ENCODE measurements around the gene GFI1.
"Not testable (repeated sequence)": the region's sequence is repeated elsewhere in the genome, so short reads cannot be mapped to it uniquely, and the experiment has no call there.

Gene GFI1

DNA sequence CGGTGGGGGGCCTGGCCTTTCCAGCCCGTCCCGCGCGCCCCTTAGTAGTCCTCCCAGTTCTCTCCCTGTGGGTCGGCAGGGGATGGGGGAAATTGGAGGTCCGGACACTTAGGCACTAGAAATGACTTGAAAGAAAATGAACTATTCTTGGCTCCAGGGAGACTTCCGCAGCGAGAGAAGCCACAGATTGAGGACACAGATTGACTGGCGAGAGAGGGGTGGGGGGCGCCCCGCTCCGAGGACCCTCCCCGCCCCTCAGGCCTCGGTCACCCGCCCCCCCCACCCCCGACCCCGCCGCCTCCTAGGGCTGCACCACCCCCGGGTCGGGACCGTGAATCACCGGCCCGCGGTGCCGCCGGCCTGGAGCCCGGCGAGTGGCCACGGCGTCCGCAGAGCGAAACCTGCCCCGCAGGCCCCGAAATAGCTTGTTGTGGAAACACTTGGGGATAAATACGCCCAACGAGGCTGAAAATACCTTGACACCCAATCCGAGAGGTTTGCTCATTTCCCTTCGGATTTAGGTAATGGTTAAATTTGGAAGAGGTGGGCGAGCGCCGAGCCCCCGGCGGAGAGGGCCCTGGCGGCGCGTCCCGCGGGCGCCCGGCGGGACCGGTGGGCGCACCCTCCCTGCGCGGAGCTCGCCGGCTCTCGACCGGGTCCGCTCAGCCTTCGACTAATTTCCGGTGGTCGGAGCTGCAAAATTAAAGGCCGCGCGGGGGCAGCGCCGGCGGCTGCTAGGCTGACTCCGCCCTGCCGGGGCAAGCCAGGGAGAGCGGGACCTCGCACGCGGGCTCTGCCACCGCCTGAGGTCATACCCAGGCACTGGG, at the start of gene GFI1:
Gene GFI1 (minus strand): TSS at position 675 of the 827 bp plus-strand sequence. CDS start 3,438 bp downstream, outside the sequence.
- Histone ChIP-seq H3K9ac (ENCODE audit: low read depth in 1 of 2, low read length in 2 of 2) (peak within 1 kb of the TSS; percentile 60 to 71), H3K9me3 (ENCODE audit: control insufficient read depth in 2 of 2, low read length in 2 of 2) (no peaks in the 10 kb centered on the region), H3K4me1 (ENCODE audit: control insufficient read depth in 2 of 2, insufficient read depth in 2 of 2, low read length in 2 of 2) (peaks cover 24 to 27% of the 10 kb centered on the region in 2 donors), H3K36me3 (ENCODE audit: control insufficient read depth in 2 of 2, insufficient read depth in 2 of 2, low read length in 2 of 2) (no peaks in the 10 kb centered on the region), H3K27ac (ENCODE audit: low read depth in 2 of 2, low read length in 2 of 2) (peak within 1 kb of the TSS; percentile 61 to 83), H3K4me3 (ENCODE audit: low read length in 2 of 2) (peak within 1 kb of the TSS; percentile 64 to 76), H3K27me3 (ENCODE audit: control insufficient read depth in 2 of 2, insufficient read depth in 2 of 2, low read length in 2 of 2) (peaks cover 19 to 25% of the 10 kb centered on the region in 2 donors)

DNA sequence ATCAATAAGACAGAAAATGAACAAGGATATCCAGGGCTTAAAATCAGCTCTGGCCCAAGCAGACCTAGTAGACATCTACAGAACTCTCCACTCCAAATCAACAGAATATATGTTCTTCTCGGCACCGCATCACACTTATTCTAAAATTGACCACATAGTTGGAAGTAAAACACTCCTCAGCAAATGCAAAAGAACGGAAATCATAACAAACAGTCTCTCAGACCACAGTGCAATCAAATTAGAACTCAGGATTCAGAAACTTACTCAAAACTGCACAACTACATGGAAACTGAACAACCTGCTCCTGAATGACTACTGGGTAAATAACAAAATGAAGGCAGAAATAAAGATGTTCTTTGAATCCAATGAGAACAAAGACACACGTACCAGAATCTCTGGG, 45.6 kb upstream of the GFI1 start:
- H3K27me3 ChIP-seq (ENCODE audit: control insufficient read depth in 2 of 2, insufficient read depth in 2 of 2, low read length in 2 of 2); H3K9me3 ChIP-seq (ENCODE audit: control insufficient read depth in 2 of 2, low read length in 2 of 2); H3K9ac ChIP-seq (ENCODE audit: low read depth in 1 of 2, low read length in 2 of 2); H3K4me1 ChIP-seq (ENCODE audit: control insufficient read depth in 2 of 2, insufficient read depth in 2 of 2, low read length in 2 of 2); H3K36me3 ChIP-seq (ENCODE audit: control insufficient read depth in 2 of 2, insufficient read depth in 2 of 2, low read length in 2 of 2); H3K27ac ChIP-seq (ENCODE audit: low read depth in 2 of 2, low read length in 2 of 2); H3K4me3 ChIP-seq (ENCODE audit: low read length in 2 of 2): not testable (repeated sequence)

DNA sequence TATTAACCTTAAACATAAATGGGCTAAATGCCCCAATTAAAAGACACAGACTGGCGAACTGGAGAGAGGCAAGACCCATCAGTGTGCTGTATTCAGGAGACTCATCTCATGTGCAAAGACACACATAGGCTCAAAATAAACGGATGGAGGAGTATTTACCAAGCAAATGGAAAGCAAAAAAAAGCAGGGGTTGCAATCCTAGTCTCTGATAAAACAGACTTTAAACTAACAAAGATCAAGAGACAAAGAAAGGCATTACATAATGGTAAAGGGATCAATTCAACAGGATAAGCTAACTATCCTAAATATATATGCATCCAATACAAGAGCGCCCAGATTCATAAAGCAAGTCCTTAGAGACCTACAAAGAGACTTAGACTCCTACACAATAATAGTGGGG, 45.2 kb upstream of the GFI1 start:
- not testable (repeated sequence) for H3K9me3 ChIP-seq (ENCODE audit: control insufficient read depth in 2 of 2, low read length in 2 of 2); H3K27me3 ChIP-seq (ENCODE audit: control insufficient read depth in 2 of 2, insufficient read depth in 2 of 2, low read length in 2 of 2); H3K36me3 ChIP-seq (ENCODE audit: control insufficient read depth in 2 of 2, insufficient read depth in 2 of 2, low read length in 2 of 2); H3K4me3 ChIP-seq (ENCODE audit: low read length in 2 of 2); H3K27ac ChIP-seq (ENCODE audit: low read depth in 2 of 2, low read length in 2 of 2); H3K9ac ChIP-seq (ENCODE audit: low read depth in 1 of 2, low read length in 2 of 2); H3K4me1 ChIP-seq (ENCODE audit: control insufficient read depth in 2 of 2, insufficient read depth in 2 of 2, low read length in 2 of 2)

DNA sequence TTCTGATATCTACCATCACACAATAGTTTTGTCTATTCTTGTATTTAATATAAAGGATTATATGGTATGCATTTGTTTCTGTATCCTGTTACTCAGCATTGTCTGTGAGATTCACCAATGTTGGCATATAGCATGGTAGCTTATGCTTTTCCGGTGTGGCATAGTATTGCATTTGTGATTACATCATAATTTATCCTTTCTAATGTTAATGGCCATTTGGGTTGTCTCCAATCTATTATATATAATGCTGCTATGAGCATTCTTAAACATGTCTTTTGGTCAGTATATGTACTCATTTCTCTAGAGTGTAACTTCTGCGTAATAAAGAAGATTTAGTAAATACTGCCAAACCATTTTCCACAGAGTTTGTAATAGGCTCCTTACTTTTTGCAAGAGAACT, 40.9 kb upstream of the GFI1 start:
- Histone ChIP-seq H3K4me3 (ENCODE audit: low read length in 2 of 2) (no peak overlapping the region), H3K9ac (ENCODE audit: low read depth in 1 of 2, low read length in 2 of 2) (no peak overlapping the region), H3K27me3 (ENCODE audit: control insufficient read depth in 2 of 2, insufficient read depth in 2 of 2, low read length in 2 of 2) (no peaks in the 10 kb centered on the region), H3K9me3 (ENCODE audit: control insufficient read depth in 2 of 2, low read length in 2 of 2) (no peaks in the 10 kb centered on the region), H3K36me3 (ENCODE audit: control insufficient read depth in 2 of 2, insufficient read depth in 2 of 2, low read length in 2 of 2) (no peaks in the 10 kb centered on the region), H3K4me1 (ENCODE audit: control insufficient read depth in 2 of 2, insufficient read depth in 2 of 2, low read length in 2 of 2) (no peaks in the 10 kb centered on the region), H3K27ac (ENCODE audit: low read depth in 2 of 2, low read length in 2 of 2) (no peak overlapping the region)

DNA sequence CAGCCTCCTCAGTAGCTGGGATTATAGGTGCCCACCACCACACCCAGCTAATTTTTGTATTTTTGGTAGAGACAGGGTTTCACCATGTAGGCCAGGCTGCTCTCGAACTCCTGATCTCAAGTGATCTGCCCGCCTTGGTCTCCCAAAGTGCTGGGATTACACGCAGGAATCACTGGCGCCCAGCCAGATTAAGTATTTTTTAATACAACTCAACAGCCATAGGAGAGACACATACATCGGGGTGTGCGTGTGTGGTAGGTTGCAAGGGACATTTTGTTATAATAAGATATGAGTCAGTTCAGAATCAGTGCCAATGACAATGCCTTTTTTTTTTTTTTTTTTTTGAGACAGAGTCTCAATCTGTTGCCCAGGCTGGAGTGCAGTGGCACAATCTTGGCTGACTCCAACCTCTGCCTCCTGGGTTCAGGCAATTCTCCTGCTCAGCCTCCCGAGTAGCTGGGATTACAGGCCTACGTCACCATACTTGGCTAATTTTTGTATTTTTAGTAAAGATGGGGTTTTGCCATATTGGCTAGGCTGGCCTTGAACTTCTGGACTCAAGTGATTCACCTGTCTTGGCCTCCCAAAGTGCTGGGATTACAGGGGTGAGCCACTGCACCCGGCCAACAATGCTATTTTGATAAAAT, 38.3 kb upstream of the GFI1 start:
- not testable (repeated sequence) for H3K27ac ChIP-seq (ENCODE audit: low read depth in 2 of 2, low read length in 2 of 2); H3K4me3 ChIP-seq (ENCODE audit: low read length in 2 of 2); H3K9me3 ChIP-seq (ENCODE audit: control insufficient read depth in 2 of 2, low read length in 2 of 2); H3K9ac ChIP-seq (ENCODE audit: low read depth in 1 of 2, low read length in 2 of 2); H3K27me3 ChIP-seq (ENCODE audit: control insufficient read depth in 2 of 2, insufficient read depth in 2 of 2, low read length in 2 of 2); H3K4me1 ChIP-seq (ENCODE audit: control insufficient read depth in 2 of 2, insufficient read depth in 2 of 2, low read length in 2 of 2); H3K36me3 ChIP-seq (ENCODE audit: control insufficient read depth in 2 of 2, insufficient read depth in 2 of 2, low read length in 2 of 2)

DNA sequence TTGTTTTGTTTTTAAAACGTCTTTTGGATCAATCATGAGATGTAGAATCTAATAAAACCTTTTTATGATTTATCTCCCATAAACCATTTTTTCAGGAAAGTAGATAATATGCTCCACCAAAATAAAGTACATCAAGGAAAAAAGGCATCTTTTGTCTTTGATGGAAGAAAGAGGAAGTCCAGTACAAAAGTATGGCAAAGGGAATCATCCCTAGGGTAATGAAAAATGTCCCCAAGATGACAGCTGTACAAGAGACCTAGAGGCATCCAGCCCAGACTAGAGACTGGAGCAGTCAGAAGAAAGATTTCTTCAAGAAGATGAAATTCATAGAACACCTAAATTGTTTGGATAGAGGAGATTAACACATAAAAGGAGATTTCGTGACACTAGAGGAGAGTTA, 32.3 kb upstream of the GFI1 start:
- Histone ChIP-seq H3K4me3 (ENCODE audit: low read length in 2 of 2) (no peak overlapping the region), H3K27me3 (ENCODE audit: control insufficient read depth in 2 of 2, insufficient read depth in 2 of 2, low read length in 2 of 2) (no peaks in the 10 kb centered on the region), H3K27ac (ENCODE audit: low read depth in 2 of 2, low read length in 2 of 2) (no peak overlapping the region), H3K4me1 (ENCODE audit: control insufficient read depth in 2 of 2, insufficient read depth in 2 of 2, low read length in 2 of 2) (no peaks in the 10 kb centered on the region), H3K9ac (ENCODE audit: low read depth in 1 of 2, low read length in 2 of 2) (no peak overlapping the region), H3K9me3 (ENCODE audit: control insufficient read depth in 2 of 2, low read length in 2 of 2) (no peaks in the 10 kb centered on the region), H3K36me3 (ENCODE audit: control insufficient read depth in 2 of 2, insufficient read depth in 2 of 2, low read length in 2 of 2) (no peaks in the 10 kb centered on the region)

DNA sequence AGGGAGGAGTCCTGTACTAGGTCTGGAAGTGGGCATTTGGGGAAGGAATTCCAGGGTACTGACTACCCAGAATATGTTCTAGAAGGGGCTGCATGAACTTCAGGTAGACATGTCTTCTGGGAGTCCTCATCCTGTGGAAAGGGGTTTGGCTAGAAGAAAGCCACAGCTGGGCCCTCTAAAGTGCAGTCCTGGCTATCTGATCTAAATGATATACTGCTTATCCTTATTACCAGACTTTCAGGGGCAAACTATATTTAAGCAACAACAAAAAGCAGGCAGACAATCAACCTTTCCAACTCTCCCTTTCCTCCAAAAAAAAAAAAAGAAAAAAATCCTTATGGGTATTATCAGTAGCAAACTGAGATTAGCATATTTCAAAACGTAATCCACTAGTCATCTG, 29.8 kb upstream of the GFI1 start:
- H3K36me3 ChIP-seq (ENCODE audit: control insufficient read depth in 2 of 2, insufficient read depth in 2 of 2, low read length in 2 of 2): no peaks in the 10 kb centered on the region
- no peak overlapping the region for H3K4me3 ChIP-seq (ENCODE audit: low read length in 2 of 2)
- H3K9ac ChIP-seq (ENCODE audit: low read depth in 1 of 2, low read length in 2 of 2): no peak overlapping the region
- H3K9me3 ChIP-seq (ENCODE audit: control insufficient read depth in 2 of 2, low read length in 2 of 2): no peaks in the 10 kb centered on the region
- no peak overlapping the region for H3K27ac ChIP-seq (ENCODE audit: low read depth in 2 of 2, low read length in 2 of 2)
- H3K4me1 ChIP-seq (ENCODE audit: control insufficient read depth in 2 of 2, insufficient read depth in 2 of 2, low read length in 2 of 2): no peaks in the 10 kb centered on the region
- no peaks in the 10 kb centered on the region for H3K27me3 ChIP-seq (ENCODE audit: control insufficient read depth in 2 of 2, insufficient read depth in 2 of 2, low read length in 2 of 2)

DNA sequence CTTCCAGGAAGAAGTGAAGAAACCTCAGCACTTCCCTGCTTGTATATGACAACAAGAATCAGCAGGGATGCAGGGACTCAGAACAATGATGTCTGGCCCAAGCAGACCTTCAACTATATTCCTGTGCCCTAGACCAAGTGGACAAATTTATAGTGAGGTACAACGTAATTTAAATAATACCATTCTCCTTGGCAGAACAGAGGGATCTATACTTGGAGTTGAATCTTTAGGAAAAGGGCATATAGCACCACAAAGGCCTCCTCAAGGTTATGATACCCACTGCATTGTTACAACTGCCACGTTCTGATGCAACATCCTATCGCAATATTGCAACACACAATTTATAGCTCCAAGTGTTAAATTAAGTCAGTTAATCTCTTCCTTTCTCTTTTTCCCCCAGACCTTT, 29.1 kb upstream of the GFI1 start:
- Histone ChIP-seq H3K4me3 (ENCODE audit: low read length in 2 of 2) (no peak overlapping the region), H3K27ac (ENCODE audit: low read depth in 2 of 2, low read length in 2 of 2) (no peak overlapping the region), H3K27me3 (ENCODE audit: control insufficient read depth in 2 of 2, insufficient read depth in 2 of 2, low read length in 2 of 2) (no peaks in the 10 kb centered on the region), H3K9me3 (ENCODE audit: control insufficient read depth in 2 of 2, low read length in 2 of 2) (no peaks in the 10 kb centered on the region), H3K4me1 (ENCODE audit: control insufficient read depth in 2 of 2, insufficient read depth in 2 of 2, low read length in 2 of 2) (no peaks in the 10 kb centered on the region), H3K9ac (ENCODE audit: low read depth in 1 of 2, low read length in 2 of 2) (no peak overlapping the region), H3K36me3 (ENCODE audit: control insufficient read depth in 2 of 2, insufficient read depth in 2 of 2, low read length in 2 of 2) (no peaks in the 10 kb centered on the region)

DNA sequence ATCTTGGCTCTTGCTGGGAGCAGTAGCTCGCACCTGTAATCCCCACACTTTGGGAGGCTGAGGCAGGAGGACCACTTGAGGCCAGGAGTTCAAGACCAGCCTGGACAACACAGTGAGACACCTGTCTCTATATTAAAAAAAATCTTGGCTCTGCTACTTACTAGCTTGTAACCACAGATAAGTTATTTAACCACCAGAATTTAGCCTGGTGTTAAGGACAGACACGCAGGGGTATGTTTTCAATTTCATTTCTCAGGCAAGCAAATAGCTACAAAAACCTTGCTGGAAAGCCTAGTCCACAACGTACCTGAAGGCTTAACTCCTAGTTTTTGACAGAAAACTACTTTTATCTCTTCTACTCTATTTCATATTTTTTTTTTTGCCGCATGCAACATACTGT, 24.8 kb upstream of the GFI1 start:
- Histone ChIP-seq H3K36me3 (ENCODE audit: control insufficient read depth in 2 of 2, insufficient read depth in 2 of 2, low read length in 2 of 2) (no peaks in the 10 kb centered on the region), H3K27me3 (ENCODE audit: control insufficient read depth in 2 of 2, insufficient read depth in 2 of 2, low read length in 2 of 2) (no peaks in the 10 kb centered on the region), H3K9ac (ENCODE audit: low read depth in 1 of 2, low read length in 2 of 2) (no peak overlapping the region), H3K4me1 (ENCODE audit: control insufficient read depth in 2 of 2, insufficient read depth in 2 of 2, low read length in 2 of 2) (no peaks in the 10 kb centered on the region), H3K9me3 (ENCODE audit: control insufficient read depth in 2 of 2, low read length in 2 of 2) (no peaks in the 10 kb centered on the region), H3K4me3 (ENCODE audit: low read length in 2 of 2) (no peak overlapping the region), H3K27ac (ENCODE audit: low read depth in 2 of 2, low read length in 2 of 2) (no peak overlapping the region)

DNA sequence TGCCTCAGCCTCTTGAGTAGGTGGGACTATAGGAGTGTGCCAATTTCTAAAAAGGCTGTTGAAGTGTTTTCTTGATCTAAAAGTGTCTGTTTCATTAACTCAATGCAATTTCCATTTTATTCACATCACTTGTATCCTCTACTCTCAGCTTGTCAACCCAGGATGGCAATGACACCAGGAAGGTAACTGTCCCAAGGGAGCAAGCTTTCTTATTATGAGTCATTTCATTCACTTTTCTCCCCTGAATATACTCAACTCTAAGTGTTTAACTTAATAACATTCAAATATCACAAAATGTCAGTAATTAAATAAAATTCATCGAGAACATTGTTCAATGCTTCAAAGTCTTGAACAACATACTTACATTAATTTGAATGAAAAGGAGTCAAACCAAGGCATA, 22.9 kb upstream of the GFI1 start:
- Histone ChIP-seq H3K9me3 (ENCODE audit: control insufficient read depth in 2 of 2, low read length in 2 of 2) (no peaks in the 10 kb centered on the region), H3K27ac (ENCODE audit: low read depth in 2 of 2, low read length in 2 of 2) (no peak overlapping the region), H3K9ac (ENCODE audit: low read depth in 1 of 2, low read length in 2 of 2) (no peak overlapping the region), H3K27me3 (ENCODE audit: control insufficient read depth in 2 of 2, insufficient read depth in 2 of 2, low read length in 2 of 2) (no peaks in the 10 kb centered on the region), H3K36me3 (ENCODE audit: control insufficient read depth in 2 of 2, insufficient read depth in 2 of 2, low read length in 2 of 2) (no peaks in the 10 kb centered on the region), H3K4me1 (ENCODE audit: control insufficient read depth in 2 of 2, insufficient read depth in 2 of 2, low read length in 2 of 2) (no peaks in the 10 kb centered on the region), H3K4me3 (ENCODE audit: low read length in 2 of 2) (no peak overlapping the region)
